ENCODE data around the gene MRTFA.

The MRTFA gene

DNA sequence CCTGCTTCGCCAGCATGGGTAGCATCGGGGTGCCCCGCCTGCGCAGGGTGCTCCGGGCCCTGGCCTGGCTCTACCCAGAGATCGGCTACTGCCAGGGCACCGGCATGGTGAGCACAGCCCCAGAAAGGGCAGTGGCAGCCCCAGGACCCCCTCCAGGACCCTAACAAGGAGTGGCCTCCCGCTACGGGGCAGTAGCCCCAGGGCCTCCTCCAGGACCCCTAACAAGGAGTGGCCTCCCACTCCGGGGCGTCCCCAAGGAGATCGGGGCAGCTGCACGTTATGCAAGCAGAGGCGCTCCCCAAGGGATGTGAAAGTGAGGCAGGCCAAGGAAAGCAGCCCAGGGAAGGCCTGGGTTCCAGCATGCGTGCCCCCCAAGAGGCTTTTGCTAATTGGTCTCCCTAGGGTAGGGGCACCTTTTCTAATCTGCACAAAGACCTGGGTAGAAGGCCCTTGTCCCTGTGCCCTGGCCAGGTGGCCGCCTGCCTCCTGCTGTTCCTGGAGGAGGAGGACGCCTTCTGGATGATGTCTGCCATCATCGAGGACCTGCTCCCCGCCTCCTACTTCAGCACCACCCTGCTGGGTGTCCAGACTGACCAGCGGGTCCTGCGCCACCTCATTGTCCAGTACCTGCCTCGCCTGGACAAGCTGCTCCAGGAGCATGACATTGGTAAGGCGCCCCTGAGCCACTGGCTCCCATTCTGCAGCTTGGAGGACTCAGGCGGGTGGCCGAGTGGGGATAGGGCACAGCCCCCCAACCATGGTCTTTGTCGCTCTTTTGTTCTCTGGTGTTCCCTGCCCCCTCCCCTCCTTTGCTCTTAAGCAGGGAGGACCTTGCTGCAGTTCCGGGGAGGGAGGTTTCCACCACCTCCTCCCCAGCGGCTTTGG lies 231.1 kb downstream of the MRTFA start:
- Histone ChIP-seq H3K4me1 (no peaks in the 10 kb centered on the region), H3K4me3 (ENCODE audit: low read depth, low read length) (no peak overlapping the region), H3K79me2 (no peaks in the 10 kb centered on the region), H3K9ac (no peak overlapping the region), H3K4me2 (ENCODE audit: low read length) (no peak overlapping the region), H3K9me3 (ENCODE audit: control insufficient read depth, low read length) (no peaks in the 10 kb centered on the region), H3K27ac (no peak overlapping the region), H3K36me3 (ENCODE audit: control insufficient read depth, insufficient read depth, low read length) (no peaks in the 10 kb centered on the region), H2AFZ (no peak overlapping the region), H3K27me3 (ENCODE audit: control insufficient read depth, insufficient read depth, low read length) (no peaks in the 10 kb centered on the region)
- TF ChIP-seq, protein P1, sequence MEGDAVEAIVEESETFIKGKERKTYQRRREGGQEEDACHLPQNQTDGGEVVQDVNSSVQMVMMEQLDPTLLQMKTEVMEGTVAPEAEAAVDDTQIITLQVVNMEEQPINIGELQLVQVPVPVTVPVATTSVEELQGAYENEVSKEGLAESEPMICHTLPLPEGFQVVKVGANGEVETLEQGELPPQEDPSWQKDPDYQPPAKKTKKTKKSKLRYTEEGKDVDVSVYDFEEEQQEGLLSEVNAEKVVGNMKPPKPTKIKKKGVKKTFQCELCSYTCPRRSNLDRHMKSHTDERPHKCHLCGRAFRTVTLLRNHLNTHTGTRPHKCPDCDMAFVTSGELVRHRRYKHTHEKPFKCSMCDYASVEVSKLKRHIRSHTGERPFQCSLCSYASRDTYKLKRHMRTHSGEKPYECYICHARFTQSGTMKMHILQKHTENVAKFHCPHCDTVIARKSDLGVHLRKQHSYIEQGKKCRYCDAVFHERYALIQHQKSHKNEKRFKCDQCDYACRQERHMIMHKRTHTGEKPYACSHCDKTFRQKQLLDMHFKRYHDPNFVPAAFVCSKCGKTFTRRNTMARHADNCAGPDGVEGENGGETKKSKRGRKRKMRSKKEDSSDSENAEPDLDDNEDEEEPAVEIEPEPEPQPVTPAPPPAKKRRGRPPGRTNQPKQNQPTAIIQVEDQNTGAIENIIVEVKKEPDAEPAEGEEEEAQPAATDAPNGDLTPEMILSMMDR (IDR thresholded peaks at IDR 0.05), result no peak

DNA sequence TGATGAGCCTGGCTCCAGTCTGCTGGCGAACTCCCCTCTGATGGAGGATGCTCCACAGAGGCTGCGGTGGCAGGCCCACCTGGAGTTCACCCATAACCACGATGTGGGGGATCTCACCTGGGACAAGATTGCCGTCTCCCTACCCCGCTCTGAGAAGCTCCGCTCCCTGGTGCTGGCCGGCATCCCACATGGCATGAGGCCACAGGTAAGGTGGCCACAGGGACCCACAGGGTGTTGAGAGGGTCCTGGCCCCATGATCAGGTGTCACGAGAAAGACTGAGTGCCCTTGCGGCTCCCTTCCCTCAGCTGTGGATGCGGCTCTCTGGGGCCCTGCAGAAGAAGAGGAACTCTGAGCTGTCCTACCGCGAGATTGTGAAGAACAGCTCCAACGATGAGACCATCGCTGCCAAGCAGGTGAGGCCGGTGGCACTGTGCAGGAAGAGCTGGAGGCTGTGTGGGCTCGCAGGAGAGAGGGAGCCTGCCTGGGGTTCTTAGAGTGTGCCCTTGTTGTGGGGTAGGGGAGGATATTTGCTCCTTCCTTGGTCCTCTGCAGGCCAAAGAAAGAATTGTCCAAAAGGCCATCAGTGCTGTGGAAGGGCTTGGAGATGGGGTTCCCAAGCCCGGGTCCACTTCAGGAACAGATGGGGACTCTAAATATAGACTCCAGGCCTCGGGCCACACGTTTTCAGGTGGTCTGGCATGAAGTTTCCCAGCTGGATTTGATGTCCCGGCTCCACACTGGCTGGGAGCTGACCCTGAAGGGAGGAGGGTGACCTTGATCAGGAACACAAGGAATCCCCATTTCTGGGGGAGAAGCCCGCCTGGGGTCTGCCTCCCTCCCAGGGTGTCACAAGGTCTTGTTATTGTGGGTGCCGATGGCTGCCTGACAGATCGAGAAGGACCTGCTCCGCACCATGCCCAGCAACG lies 232.0 kb downstream of the MRTFA start:
- Histone ChIP-seq H2AFZ (no peak overlapping the region), H3K36me3 (ENCODE audit: control insufficient read depth, insufficient read depth, low read length) (no peaks in the 10 kb centered on the region), H3K4me1 (no peaks in the 10 kb centered on the region), H3K79me2 (no peaks in the 10 kb centered on the region), H3K9ac (no peak overlapping the region), H3K9me3 (ENCODE audit: control insufficient read depth, low read length) (no peaks in the 10 kb centered on the region), H3K4me2 (ENCODE audit: low read length) (no peak overlapping the region), H3K4me3 (ENCODE audit: low read depth, low read length) (no peak overlapping the region), H3K27ac (no peak overlapping the region), H3K27me3 (ENCODE audit: control insufficient read depth, insufficient read depth, low read length) (no peaks in the 10 kb centered on the region)
- TF ChIP-seq, protein P1 (IDR thresholded peaks at IDR 0.05), result no peak

DNA sequence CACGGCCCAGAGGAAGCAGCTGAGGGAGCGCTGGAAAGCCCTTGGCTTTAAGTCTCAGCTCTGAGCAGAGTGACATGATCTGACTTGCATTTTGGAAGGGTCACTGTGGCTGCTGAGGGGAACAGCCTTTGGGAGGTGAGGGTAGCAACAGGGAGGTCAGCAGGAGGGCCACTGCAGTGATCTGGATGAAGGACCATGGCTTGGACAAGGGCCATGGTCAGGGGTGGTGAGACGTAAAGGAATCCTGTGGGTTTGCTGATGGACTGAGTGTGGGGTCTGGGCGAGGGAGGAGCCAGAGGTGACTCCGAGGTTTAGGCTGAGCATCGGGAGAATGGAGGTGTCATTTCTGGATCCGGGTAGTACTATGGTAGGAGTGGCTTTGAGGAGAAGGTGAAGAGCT lies 232.9 kb downstream of the MRTFA start:
- H3K36me3 ChIP-seq (ENCODE audit: control insufficient read depth, insufficient read depth, low read length), result no peaks in the 10 kb centered on the region
- H3K4me1 ChIP-seq, result no peaks in the 10 kb centered on the region

DNA sequence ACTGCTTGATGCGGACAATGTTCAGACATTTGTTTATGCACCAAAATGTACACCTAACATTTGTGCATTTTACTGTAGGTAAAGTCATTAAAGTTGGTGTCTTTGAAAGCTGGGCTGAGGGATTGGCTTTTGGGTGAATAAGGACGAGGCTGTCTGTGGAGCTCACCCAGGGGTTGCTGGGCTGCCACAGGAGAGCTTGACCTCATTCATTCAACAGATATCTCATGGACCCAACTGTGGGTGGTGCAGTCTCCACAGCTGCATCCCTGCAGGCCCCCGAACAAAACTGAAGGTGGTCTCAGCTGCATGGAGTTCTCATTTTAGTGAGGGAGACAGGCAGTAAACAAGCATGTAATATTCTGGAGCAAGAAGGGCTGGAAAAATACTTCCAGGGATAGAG lies 233.4 kb downstream of the MRTFA start:
- H3K4me3 ChIP-seq (ENCODE audit: low read depth, low read length), result no peak overlapping the region
- no peak overlapping the region for H3K4me2 ChIP-seq (ENCODE audit: low read length)
- H2AFZ ChIP-seq, result no peak overlapping the region
- H3K27me3 ChIP-seq (ENCODE audit: control insufficient read depth, insufficient read depth, low read length), result no peaks in the 10 kb centered on the region
- no peaks in the 10 kb centered on the region for H3K4me1 ChIP-seq
- H3K36me3 ChIP-seq (ENCODE audit: control insufficient read depth, insufficient read depth, low read length), result no peaks in the 10 kb centered on the region
- TF ChIP-seq, protein P1 (IDR thresholded peaks at IDR 0.05), result no peak
- no peak overlapping the region for H3K9ac ChIP-seq
- no peaks in the 10 kb centered on the region for H3K79me2 ChIP-seq
- H3K27ac ChIP-seq, result no peak overlapping the region
- no peaks in the 10 kb centered on the region for H3K9me3 ChIP-seq (ENCODE audit: control insufficient read depth, low read length)

More for the DNA sequence above, 232.9 kb downstream of the MRTFA start:
- no peak overlapping the region for H3K27ac ChIP-seq
- no peak overlapping the region for H3K9ac ChIP-seq
- no peak overlapping the region for H2AFZ ChIP-seq
- no peak overlapping the region for H3K4me2 ChIP-seq (ENCODE audit: low read length)
- no peaks in the 10 kb centered on the region for H3K9me3 ChIP-seq (ENCODE audit: control insufficient read depth, low read length)
- no peaks in the 10 kb centered on the region for H3K27me3 ChIP-seq (ENCODE audit: control insufficient read depth, insufficient read depth, low read length)
- TF ChIP-seq, protein P1 (IDR thresholded peaks at IDR 0.05), result no peak
- no peaks in the 10 kb centered on the region for H3K79me2 ChIP-seq
- no peak overlapping the region for H3K4me3 ChIP-seq (ENCODE audit: low read depth, low read length)

Data from parathyroid adenoma (tissue), 2 donors.